ENCODE data around the gene HCFC2. TPM values are rescaled to one million over a fixed set of nuclear protein-coding genes. Genes with fewer than 3 reads are reported as not detected.
A peak's percentile ranks its signal among the peaks of the same experiment; 100 is the strongest.

The HCFC2 gene
- total and polyA plus RNA-seq, 4 donors = 5.8 to 17.4 (median 9.9) TPM

- TF ChIP-seq, protein P1, sequence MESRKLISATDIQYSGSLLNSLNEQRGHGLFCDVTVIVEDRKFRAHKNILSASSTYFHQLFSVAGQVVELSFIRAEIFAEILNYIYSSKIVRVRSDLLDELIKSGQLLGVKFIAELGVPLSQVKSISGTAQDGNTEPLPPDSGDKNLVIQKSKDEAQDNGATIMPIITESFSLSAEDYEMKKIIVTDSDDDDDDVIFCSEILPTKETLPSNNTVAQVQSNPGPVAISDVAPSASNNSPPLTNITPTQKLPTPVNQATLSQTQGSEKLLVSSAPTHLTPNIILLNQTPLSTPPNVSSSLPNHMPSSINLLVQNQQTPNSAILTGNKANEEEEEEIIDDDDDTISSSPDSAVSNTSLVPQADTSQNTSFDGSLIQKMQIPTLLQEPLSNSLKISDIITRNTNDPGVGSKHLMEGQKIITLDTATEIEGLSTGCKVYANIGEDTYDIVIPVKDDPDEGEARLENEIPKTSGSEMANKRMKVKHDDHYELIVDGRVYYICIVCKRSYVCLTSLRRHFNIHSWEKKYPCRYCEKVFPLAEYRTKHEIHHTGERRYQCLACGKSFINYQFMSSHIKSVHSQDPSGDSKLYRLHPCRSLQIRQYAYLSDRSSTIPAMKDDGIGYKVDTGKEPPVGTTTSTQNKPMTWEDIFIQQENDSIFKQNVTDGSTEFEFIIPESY (IDR thresholded peaks at IDR 0.05) = no peak
- TF ChIP-seq, protein P2, sequence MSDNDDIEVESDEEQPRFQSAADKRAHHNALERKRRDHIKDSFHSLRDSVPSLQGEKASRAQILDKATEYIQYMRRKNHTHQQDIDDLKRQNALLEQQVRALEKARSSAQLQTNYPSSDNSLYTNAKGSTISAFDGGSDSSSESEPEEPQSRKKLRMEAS (IDR thresholded peaks at IDR 0.05) = peak; percentile 59
- TF ChIP-seq YY1 (IDR thresholded peaks at IDR 0.05) = peak; percentile 54
These were observed 67.3 kb downstream of the HCFC2 start (continued) for GRCh38 chr12:104131609-104132008.

- Histone ChIP-seq H3K27me3 (ENCODE audit: control insufficient read depth in 4 of 4, insufficient read depth in 4 of 4, low read length in 3 of 4) (no peaks in the 10 kb centered on the region), H3K4me1 (ENCODE audit: control insufficient read depth in 4 of 4, insufficient read depth in 4 of 4, low read length in 3 of 4) (peaks cover 9 to 44% (median 33%) of the 10 kb centered on the region in 4 donors), H3K9ac (ENCODE audit: low read depth in 1 of 2, low read length in 2 of 2) (no peak overlapping the region), H3K9me3 (ENCODE audit: control insufficient read depth in 4 of 4, low read length in 3 of 4) (no peaks in the 10 kb centered on the region), H3K4me3 (ENCODE audit: low read depth in 1 of 3, low read length in 3 of 3) (no peak overlapping the region), H3K36me3 (ENCODE audit: control insufficient read depth in 4 of 4, insufficient read depth in 3 of 4, low read depth in 1 of 4, low read length in 3 of 4) (peaks cover 1 to 16% (median 5%) of the 10 kb centered on the region in 4 donors), H3K27ac (ENCODE audit: low read depth in 1 of 2, low read length in 2 of 2) (peak overlapping the region; percentile 15 to 29)
- WGBS = 39% methylated on average over 7 of the region's 7 CpGs
- TF ChIP-seq FOXA2 (IDR thresholded peaks at IDR 0.05) (peak; percentile 2), SP1 (IDR thresholded peaks at IDR 0.05) (peak; percentile 14), FOXA1 (IDR thresholded peaks at IDR 0.05) (no peak), RXRA (IDR thresholded peaks at IDR 0.05) (peak; percentile 83 to 88), YY1 (IDR thresholded peaks at IDR 0.05) (peak; percentile 12), REST (IDR thresholded peaks at IDR 0.05) (no peak), HNF4A (conservative IDR thresholded peaks at IDR 0.05) (peak in 1 of 2 donors; percentile 3), NR2F2 (IDR thresholded peaks at IDR 0.05) (no peak)
- no peak for DNase-seq (ENCODE audit: low spot score)
These were observed 68.1 kb downstream of the HCFC2 start for GRCh38 chr12:104132351-104132956.

GRCh38 chr12:104133321-104133720 is 69.0 kb downstream of the HCFC2 start:
- no peak for TF ChIP-seq TAF1 (conservative IDR thresholded peaks at IDR 0.05)
- TF ChIP-seq NR2F2 (IDR thresholded peaks at IDR 0.05) = no peak
- no peak for TF ChIP-seq REST (IDR thresholded peaks at IDR 0.05)
- TF ChIP-seq CTCF (IDR thresholded peaks at IDR 0.05; ENCODE audit: low read depth, low read length, missing input control) = no peak
- TF ChIP-seq RXRA (IDR thresholded peaks at IDR 0.05) = no peak
- TF ChIP-seq, protein P2 (IDR thresholded peaks at IDR 0.05) = no peak
- TF ChIP-seq JUND (IDR thresholded peaks at IDR 0.05) = no peak
- H3K9me3 ChIP-seq (ENCODE audit: control insufficient read depth in 4 of 4, low read length in 3 of 4) = no peaks in the 10 kb centered on the region
- H3K27ac ChIP-seq (ENCODE audit: low read depth in 1 of 2, low read length in 2 of 2) = peak overlapping the region in 1 of 2 donors; percentile 38
- H3K9ac ChIP-seq (ENCODE audit: low read depth in 1 of 2, low read length in 2 of 2) = no peak overlapping the region
- DNase-seq (ENCODE audit: low spot score) = no peak
- H3K4me3 ChIP-seq (ENCODE audit: low read depth in 1 of 3, low read length in 3 of 3) = no peak overlapping the region
- no peaks in the 10 kb centered on the region for H3K27me3 ChIP-seq (ENCODE audit: control insufficient read depth in 4 of 4, insufficient read depth in 4 of 4, low read length in 3 of 4)
- WGBS = 88% methylated on average over 5 of the region's 5 CpGs
- peaks cover 0 to 8% (median under 1%) of the 10 kb centered on the region in 4 donors for H3K36me3 ChIP-seq (ENCODE audit: control insufficient read depth in 4 of 4, insufficient read depth in 3 of 4, low read depth in 1 of 4, low read length in 3 of 4)
- peaks cover 9 to 45% (median 34%) of the 10 kb centered on the region in 4 donors for H3K4me1 ChIP-seq (ENCODE audit: control insufficient read depth in 4 of 4, insufficient read depth in 4 of 4, low read length in 3 of 4)

Data from liver (tissue), 9 donors.